HepG2 (cell line): Measurements from ENCODE around the gene ADGRL3. TPM values are rescaled to one million over a fixed set of nuclear protein-coding genes. Genes with fewer than 3 reads are reported as not detected.

Experiments used
- ATAC-seq: fragments of 200-7000 bp; cut with Tn5 transposase; 3 replicates; pipeline ENCODE4 v1.9.1; 2020; ENCODE audit warnings: mild to moderate bottlenecking, moderate library complexity
- BruUV-seq: library from RNA; stranded (reverse); fragments of 400-500 nt; replicated peaks from 2 replicates; lab custom pipeline; 2021; lab: Mats Ljungman, UMichigan
- CTCF ChIA-PET: fragments of 300-600 bp; formaldehyde crosslinking; extraction: SDS; loops from one replicate; lab custom pipeline; 2021; ENCODE audit warnings: low total read pairs, inconsistent platforms, low intra/inter-chr PET ratio; lab: Yijun Ruan, JAX
- POLR2A ChIA-PET: fragments of 350-600 bp; sonication (Branson Sonifier 250); formaldehyde crosslinking; loops from one replicate; lab custom pipeline; 2020; ENCODE audit warnings: antibody characterized with exemption, inconsistent platforms; lab: Yijun Ruan, JAX
- DNase-seq: peaks from one replicate; pipeline ENCODE4 v3.0.0-alpha.2; 2015; ENCODE audit warnings: low spot score
- FAIRE-seq: peaks from 3 replicates; lab custom pipeline; 2011; peaks lifted over from hg19 to GRCh38; lab: Jason Lieb, UNC
- H2AFZ ChIP-seq: one replicate; pipeline ENCODE4 v1.6.1; 2011; ENCODE audit warnings: low read length, inconsistent platforms
- H3K27ac ChIP-seq: fragments of 300-600 bp; 3 replicates; pipeline ENCODE4 v1.8.0; 2011; ENCODE audit warnings: mixed run types, mild to moderate bottlenecking, mixed read lengths, low read length, inconsistent platforms; ENCODE audit not compliant: insufficient read depth; ENCODE audit errors: extremely low read length
- H3K27me3 ChIP-seq, 2 experiments: fragments of 200-600 bp in 1 of 2; 2 replicates in 1 of 2; 3 replicates in 1 of 2; pipeline versions ENCODE4 v1.6.0 to v1.8.0; 2011; ENCODE audit warnings: low read length in 2 of 2, mild to moderate bottlenecking in 2 of 2, moderate library complexity in 2 of 2, inconsistent platforms in 1 of 2; ENCODE audit not compliant: insufficient read depth in 2 of 2, control insufficient read depth in 1 of 2
- H3K36me3 ChIP-seq, 2 experiments: fragments of 200-600 bp in 1 of 2; replicated peaks in 1 of 2; 2 replicates in 1 of 2; 3 replicates in 1 of 2; pipeline versions ENCODE4 v1.5.1 to v1.8.0; 2011; ENCODE audit warnings: low read length in 2 of 2, inconsistent platforms in 1 of 2; ENCODE audit not compliant: insufficient read depth in 2 of 2, control insufficient read depth in 1 of 2
- H3K4me1 ChIP-seq: 2 replicates; pipeline ENCODE4 v1.5.1; 2012; ENCODE audit warnings: low read length, inconsistent platforms; ENCODE audit not compliant: insufficient read depth
- H3K4me2 ChIP-seq: 2 replicates; pipeline ENCODE4 v1.6.0; 2011; ENCODE audit warnings: low read depth, low read length, inconsistent platforms
- H3K4me3 ChIP-seq, 3 experiments: fragments of 200-600 bp in 1 of 3; sonication (generic), shearing (Covaris generic) in 1 of 3; replicated peaks in 1 of 3; 2 replicates each; pipeline ENCODE4 v1.5.1; 2011 to 2016; ENCODE audit warnings: low read length in 3 of 3, inconsistent platforms in 2 of 3, low read depth in 2 of 3, mild to moderate bottlenecking in 2 of 3, control low read depth in 1 of 3, mixed read lengths in 1 of 3; ENCODE audit not compliant: insufficient read depth in 1 of 3
- H3K79me2 ChIP-seq: one replicate; pipeline ENCODE4 v1.6.1; 2011; ENCODE audit warnings: low read length, inconsistent platforms; ENCODE audit not compliant: insufficient read depth
- H3K9ac ChIP-seq: 2 replicates; pipeline ENCODE4 v1.6.0; 2011; ENCODE audit warnings: mild to moderate bottlenecking, low read depth, low read length, inconsistent platforms; ENCODE audit not compliant: insufficient read depth
- H3K9me3 ChIP-seq: 2 replicates; pipeline ENCODE4 v1.5.1; 2012; ENCODE audit warnings: mild to moderate bottlenecking, low read length
- H4K20me1 ChIP-seq: 2 replicates; pipeline ENCODE4 v1.6.0; 2011; ENCODE audit warnings: inconsistent platforms, mild to moderate bottlenecking, low read length, moderate library complexity; ENCODE audit not compliant: insufficient read depth
- AFF4 ChIP-seq: sonication (generic); formaldehyde crosslinking; IDR thresholded peaks from 2 replicates; pipeline ENCODE4 v1.4.0; 2020; ENCODE audit warnings: missing genetic modification reagents
- ARNT2 ChIP-seq: sonication (generic); formaldehyde crosslinking; IDR thresholded peaks from 2 replicates; pipeline ENCODE4 v1.8.0; 2022; ENCODE audit warnings: mild to moderate bottlenecking, low read depth, missing genetic modification reagents, moderate library complexity
- FOSL1 ChIP-seq: sonication (generic); formaldehyde crosslinking; IDR thresholded peaks from 2 replicates; pipeline ENCODE4 v1.9.0; 2021; ENCODE audit warnings: missing genetic modification reagents, borderline replicate concordance
- RFX3 ChIP-seq: IDR thresholded peaks from 2 replicates; pipeline ENCODE4 v1.6.1; 2016; ENCODE audit warnings: missing biosample characterization, missing genetic modification reagents
- TEAD2 ChIP-seq: sonication (generic); formaldehyde crosslinking; IDR thresholded peaks from 2 replicates; pipeline ENCODE4 v1.9.0; 2021; ENCODE audit warnings: missing genetic modification reagents
- ZFAT ChIP-seq: sonication (generic); formaldehyde crosslinking; conservative IDR thresholded peaks from 2 replicates; pipeline ENCODE4 v1.8.1; 2023; ENCODE audit warnings: missing genetic modification reagents, inconsistent platforms
- ZNF570 ChIP-seq: sonication (generic); formaldehyde crosslinking; IDR thresholded peaks from 2 replicates; pipeline ENCODE4 v1.4.0; 2020; ENCODE audit warnings: mild to moderate bottlenecking, missing genetic modification reagents, borderline replicate concordance
- ZNF720 ChIP-seq: sonication (generic); formaldehyde crosslinking; IDR thresholded peaks from 2 replicates; pipeline ENCODE4 v1.4.0; 2020; ENCODE audit warnings: missing genetic modification reagents
- WGBS: methylation state at CpG from one replicate; pipeline ENCODE4 v1.1.6; 2017; ENCODE audit warnings: low lambda C conversion rate; 5-methylcytosine and 5-hydroxymethylcytosine counted together
- in situ Hi-C: cut with HindIII; loops from 2 replicates; pipeline ENCODE4 v1.10.0; 2017; ENCODE audit warnings: low pct_unique_long_range_greater_than_20kb; ENCODE audit not compliant: extremely low pct_ligation_motif_present
- intact Hi-C: fragments of 100-400 bp; cut with micrococcal nuclease; formaldehyde crosslinking; loops from one replicate; pipeline ENCODE4 v1.10.0; 2022; ENCODE audit not compliant: unreplicated experiment
- polyA plus RNA-seq, 8 experiments: library from polyadenylated mRNA; depleted of rRNA in 3 of 8; stranded (reverse) in 7 of 8; unstranded in 1 of 8; fragments of >200 nt; fragmentation: Illumina TruSeq in 4 of 8; extraction: Trizol in 4 of 8; gene quantifications; 2 replicates each; pipeline versions ENCODE4 v1.2.1 to v1.2.3, GENCODE V29; 2011 to 2016; ENCODE audit warnings: low read depth in 4 of 8, missing spikeins in 1 of 8, mixed read lengths in 1 of 8; ENCODE audit not compliant: insufficient read depth in 1 of 8
- total RNA-seq, 5 experiments: library from RNA; depleted of rRNA; stranded (reverse); fragments of >200 nt; fragmentation: Illumina TruSeq; extraction: Trizol; gene quantifications; 2 replicates each; pipeline ENCODE4 v1.2.3, GENCODE V29; 2016; ENCODE audit warnings: low read depth in 1 of 5

ADGRL3 gene
- total and polyA plus RNA-seq, 2 of the 13 experiments (the other 11 are each of a cell fraction or from before 2014, with no cell fraction given): 0.04 to 0.05 TPM

GRCh38 chr4:61395754-61396153 lies 195.6 kb downstream of the ADGRL3 start:
- Histone ChIP-seq H2AFZ (no peak overlapping the region), H3K9me3 (no peaks in the 10 kb centered on the region), H3K27me3 (no peaks in the 10 kb centered on the region), H3K27ac (no peak overlapping the region), H3K4me1 (no peaks in the 10 kb centered on the region), H4K20me1 (no peaks in the 10 kb centered on the region), H3K36me3 (no peaks in the 10 kb centered on the region), H3K4me3 (no peak overlapping the region), H3K9ac (no peak overlapping the region), H3K4me2 (no peak overlapping the region), H3K79me2 (no peaks in the 10 kb centered on the region)
- no peak for FAIRE-seq
- in situ Hi-C loops: no loop called here
- ChIA-PET CTCF (no interaction called here), POLR2A (no interaction called here)
- no TSS peak for BruUV-seq
- DNase-seq: no peak
- TF ChIP-seq TEAD2 (no peak), ZNF570 (CRISPR knock-in tag) (no peak), AFF4 (no peak), ARNT2 (CRISPR knock-in tag) (no peak), FOSL1 (no peak), ZNF720 (no peak), RFX3 (CRISPR knock-in tag) (no peak), ZFAT (CRISPR knock-in tag) (no peak)
- intact Hi-C loops: no loop called here
- ATAC-seq: no peak
- 30% methylated on average over 3 of the region's 3 CpGs for WGBS
